Activated naive CD4-positive, alpha-beta T cell treated with anti-CD3 and anti-CD28 coated beads, Interleukin-2, amount 50 U/mL, for 24 hours (primary cell): ENCODE measurements around the gene SUCLG2.

ENCODE experiments used
- H3K27ac Mint-ChIP-seq: one replicate; pipeline ENCODE4 v1.8.0; 2021; ENCODE audit warnings: mild to moderate bottlenecking, mixed read lengths
- H3K27me3 Mint-ChIP-seq: one replicate; pipeline ENCODE4 v1.8.0; 2021; ENCODE audit warnings: mixed read lengths
- H3K36me3 Mint-ChIP-seq: one replicate; pipeline ENCODE4 v1.8.0; 2021; ENCODE audit warnings: mixed read lengths
- H3K4me1 Mint-ChIP-seq: one replicate; pipeline ENCODE4 v1.8.0; 2021; ENCODE audit warnings: mixed read lengths
- H3K4me3 Mint-ChIP-seq: one replicate; pipeline ENCODE4 v1.8.0; 2021; ENCODE audit warnings: mild to moderate bottlenecking, mixed read lengths
- H3K9me3 Mint-ChIP-seq: one replicate; pipeline ENCODE4 v1.8.0; 2021; ENCODE audit warnings: mixed read lengths

Gene SUCLG2

DNA sequence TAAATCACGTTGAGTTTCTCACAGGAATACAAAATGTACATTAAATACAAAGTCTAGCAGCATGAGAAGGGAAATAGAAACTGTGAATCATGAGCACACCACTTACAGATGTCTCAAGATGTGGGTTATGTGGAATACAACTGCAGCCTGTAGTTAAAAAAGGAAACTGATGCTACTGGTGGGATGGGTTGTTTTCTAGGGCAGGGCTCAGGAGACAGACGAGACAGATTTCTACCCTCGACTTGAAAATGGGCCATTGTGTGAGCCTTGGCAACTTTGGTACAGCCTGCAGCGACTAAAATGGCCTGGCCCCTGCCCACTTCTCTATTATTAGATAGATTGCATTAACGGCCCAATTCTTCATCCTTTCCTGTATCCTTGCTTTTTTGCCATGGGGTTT, 293.1 kb downstream of the SUCLG2 start:
- Mint-ChIP-seq H3K9me3 (no peaks in the 10 kb centered on the region), H3K27ac (no peak overlapping the region), H3K36me3 (peaks cover 5% of the 10 kb centered on the region), H3K4me3 (no peak overlapping the region), H3K4me1 (peaks cover 33% of the 10 kb centered on the region), H3K27me3 (no peaks in the 10 kb centered on the region)

DNA sequence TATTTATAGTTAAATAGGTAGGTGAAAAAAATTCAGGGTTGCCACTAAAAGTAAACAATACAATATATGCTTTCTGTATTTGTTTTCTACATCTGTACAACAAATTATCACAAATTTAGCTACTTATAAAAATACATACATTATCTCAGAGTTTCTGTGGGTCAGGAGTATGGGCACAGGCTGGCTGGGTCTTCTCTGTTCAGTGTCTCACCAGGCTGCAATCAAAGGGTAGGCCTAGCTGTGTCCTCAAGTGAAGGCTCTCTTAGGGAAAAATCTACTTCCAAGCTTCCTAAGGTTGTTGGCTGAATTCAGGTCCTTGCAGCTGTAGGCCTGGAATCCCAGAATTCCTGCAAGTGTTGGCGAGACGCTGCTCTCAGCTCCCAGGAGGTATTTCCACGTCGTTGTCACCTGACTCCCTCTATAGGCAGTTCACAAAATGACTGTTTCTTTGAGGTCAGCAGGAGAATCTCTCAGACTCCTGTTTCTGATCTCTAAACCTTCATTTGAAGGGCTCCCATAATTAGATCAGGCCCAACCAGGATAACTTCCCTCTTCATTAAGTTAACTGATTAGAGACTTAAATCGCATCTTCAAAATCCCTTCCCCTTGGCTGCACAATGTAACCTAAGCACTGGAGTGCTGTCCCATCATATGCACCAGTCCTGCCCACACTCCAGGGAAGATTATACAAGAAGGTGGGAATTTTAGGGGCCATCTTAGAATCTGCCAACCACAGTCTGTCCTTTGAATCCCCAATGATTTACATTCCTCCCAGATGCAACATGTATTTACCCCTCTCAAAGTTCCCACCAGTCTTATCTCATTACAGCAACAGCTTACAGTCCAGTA, 296.6 kb downstream of the SUCLG2 start:
- H3K4me3 Mint-ChIP-seq = no peak overlapping the region
- H3K9me3 Mint-ChIP-seq = no peaks in the 10 kb centered on the region
- no peaks in the 10 kb centered on the region for H3K27me3 Mint-ChIP-seq
- H3K4me1 Mint-ChIP-seq = peaks cover 23% of the 10 kb centered on the region
- H3K27ac Mint-ChIP-seq = no peak overlapping the region
- H3K36me3 Mint-ChIP-seq = peaks cover 4% of the 10 kb centered on the region

DNA sequence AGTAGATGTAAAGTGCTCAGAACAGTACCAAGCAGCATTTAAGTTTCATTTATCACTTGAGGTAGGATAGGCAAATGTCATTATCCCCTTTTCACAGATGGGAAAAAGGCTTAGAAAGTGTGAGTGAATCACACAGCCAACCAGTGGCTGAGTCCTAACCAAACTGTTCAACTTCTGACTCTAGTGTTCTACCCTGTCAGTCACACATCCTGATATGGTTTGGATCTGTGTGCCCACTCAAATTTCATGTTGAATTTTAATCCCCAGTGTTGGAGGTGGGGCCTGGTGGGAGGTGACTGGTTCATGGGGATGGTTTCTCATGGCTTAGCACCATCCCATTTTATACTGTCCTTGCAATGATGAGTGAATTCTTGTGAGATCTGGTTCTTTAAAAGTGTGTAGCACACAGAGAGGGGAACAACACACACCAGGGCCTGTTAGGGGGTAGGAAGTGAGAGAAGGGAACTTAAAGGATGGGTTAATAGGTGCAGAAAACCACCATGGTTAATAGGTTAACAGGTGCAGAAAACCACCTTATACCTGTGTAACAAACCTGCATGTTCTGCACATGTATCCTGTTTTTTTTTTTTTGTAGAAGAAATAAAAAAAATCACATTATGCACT, 304.7 kb downstream of the SUCLG2 start:
- Mint-ChIP-seq H3K36me3 (peaks cover 7% of the 10 kb centered on the region), H3K27me3 (peaks cover 2% of the 10 kb centered on the region), H3K27ac (peak overlapping the region; percentile 91), H3K9me3 (peaks cover 12% of the 10 kb centered on the region), H3K4me1 (peaks cover 15% of the 10 kb centered on the region), H3K4me3 (peak overlapping the region; percentile 53)

DNA sequence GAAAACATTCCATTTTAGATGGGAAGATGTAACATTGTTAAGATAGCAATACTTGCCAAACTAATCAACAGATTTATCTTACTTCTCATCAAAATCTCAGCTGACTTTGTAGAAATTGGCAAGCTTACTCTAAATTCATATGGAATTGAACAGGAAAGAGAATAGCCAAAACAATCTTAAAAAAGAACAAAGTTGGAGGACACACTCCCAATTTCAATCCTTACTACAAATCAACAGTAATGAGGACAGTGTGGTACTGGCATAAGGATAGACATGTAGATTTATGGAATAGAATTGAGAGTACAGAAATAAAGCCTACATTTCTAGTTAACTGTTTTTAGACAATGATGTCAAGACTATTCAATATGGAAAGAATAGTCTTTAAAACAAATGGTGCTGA, 308.3 kb downstream of the SUCLG2 start:
- H3K27ac Mint-ChIP-seq = no peak overlapping the region
- peaks cover 24% of the 10 kb centered on the region for H3K9me3 Mint-ChIP-seq
- peaks cover 15% of the 10 kb centered on the region for H3K4me1 Mint-ChIP-seq
- peaks cover 14% of the 10 kb centered on the region for H3K36me3 Mint-ChIP-seq
- H3K27me3 Mint-ChIP-seq = peaks cover 2% of the 10 kb centered on the region
- no peak overlapping the region for H3K4me3 Mint-ChIP-seq

DNA sequence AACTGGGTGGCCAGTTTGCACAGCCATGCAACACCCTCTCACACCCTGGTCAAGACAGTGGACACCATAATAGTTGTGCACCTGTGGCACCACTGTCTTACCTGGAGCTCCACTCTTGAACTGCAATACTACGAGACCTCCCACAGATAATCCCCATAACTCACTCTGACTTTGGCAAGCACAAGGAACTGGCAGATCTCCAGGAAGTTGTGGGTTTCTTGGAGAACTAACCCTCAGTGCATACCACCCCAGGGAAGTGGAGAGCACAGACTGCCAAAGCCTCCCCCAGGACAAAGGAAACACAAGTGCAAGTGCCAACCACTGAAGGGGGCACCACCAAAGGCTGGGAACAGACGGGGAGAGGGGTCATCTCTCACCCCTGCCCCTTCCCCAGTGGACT, 318.6 kb downstream of the SUCLG2 start:
- H3K9me3 Mint-ChIP-seq = peaks cover 15% of the 10 kb centered on the region
- H3K4me3 Mint-ChIP-seq = no peak overlapping the region
- H3K27ac Mint-ChIP-seq = peak overlapping the region; percentile 38
- peaks cover 13% of the 10 kb centered on the region for H3K36me3 Mint-ChIP-seq
- H3K27me3 Mint-ChIP-seq = no peaks in the 10 kb centered on the region
- peaks cover 5% of the 10 kb centered on the region for H3K4me1 Mint-ChIP-seq

DNA sequence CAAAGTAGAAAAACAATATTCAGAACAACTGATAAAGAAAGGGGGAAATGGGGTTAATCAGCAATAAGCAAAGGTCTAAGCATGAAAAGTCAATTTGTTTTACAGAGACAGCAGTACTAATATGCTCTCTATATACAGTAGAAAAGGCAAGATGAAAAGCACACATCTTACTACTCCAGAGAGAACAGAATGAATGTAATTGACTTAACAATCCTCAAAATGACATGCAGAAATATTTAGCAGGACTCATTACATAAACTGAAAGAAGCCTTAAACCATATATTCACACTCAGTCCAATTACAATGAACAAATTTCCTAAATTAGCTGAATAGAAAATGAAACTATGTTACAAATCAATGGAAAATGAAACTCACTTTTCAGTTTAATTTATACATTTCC, 319.8 kb downstream of the SUCLG2 start:
- no peaks in the 10 kb centered on the region for H3K27me3 Mint-ChIP-seq
- H3K4me1 Mint-ChIP-seq = peaks cover 7% of the 10 kb centered on the region
- H3K4me3 Mint-ChIP-seq = no peak overlapping the region
- peaks cover 13% of the 10 kb centered on the region for H3K36me3 Mint-ChIP-seq
- peaks cover 11% of the 10 kb centered on the region for H3K9me3 Mint-ChIP-seq
- no peak overlapping the region for H3K27ac Mint-ChIP-seq

DNA sequence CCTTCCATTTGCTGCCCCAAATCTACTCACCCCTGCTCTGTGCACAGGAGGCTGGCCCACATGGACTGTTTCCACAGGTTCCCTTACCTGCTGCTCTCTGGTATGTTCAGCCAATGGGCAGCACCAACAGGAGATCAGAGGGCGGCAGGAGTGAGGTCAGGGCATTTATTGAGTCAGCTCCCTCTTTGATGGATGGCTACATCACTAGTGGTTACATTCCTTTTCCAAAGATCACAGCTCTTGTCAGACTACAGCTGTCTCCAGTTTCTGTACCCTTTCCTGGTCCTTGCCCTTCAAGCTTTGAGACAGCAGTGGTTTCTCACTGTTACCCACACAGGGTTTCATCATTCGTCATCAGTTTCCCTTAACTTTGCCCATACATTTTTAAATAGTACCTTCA, 325.1 kb downstream of the SUCLG2 start:
- H3K4me3 Mint-ChIP-seq = no peak overlapping the region
- H3K36me3 Mint-ChIP-seq = peaks cover 5% of the 10 kb centered on the region
- no peaks in the 10 kb centered on the region for H3K27me3 Mint-ChIP-seq
- H3K4me1 Mint-ChIP-seq = peaks cover 6% of the 10 kb centered on the region
- H3K27ac Mint-ChIP-seq = no peak overlapping the region
- no peaks in the 10 kb centered on the region for H3K9me3 Mint-ChIP-seq

DNA sequence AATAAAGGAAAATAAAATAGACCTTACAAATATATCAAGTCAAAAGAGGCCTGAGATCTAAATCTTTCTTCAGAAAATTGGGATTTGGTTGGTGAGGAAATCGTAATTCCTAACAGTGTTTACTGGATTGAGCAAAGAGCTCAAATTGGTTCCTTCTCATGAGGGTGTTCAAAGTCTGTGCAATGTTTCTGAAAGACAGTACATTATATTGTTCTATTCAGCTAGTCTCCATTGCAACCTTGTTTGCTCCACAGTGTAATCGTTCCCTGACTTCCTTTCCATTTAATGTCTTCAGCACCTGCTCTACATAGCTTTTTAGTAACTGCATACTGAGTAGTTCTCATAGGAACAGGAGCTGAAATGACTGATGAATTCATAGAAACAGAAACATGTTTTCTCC, 326.8 kb downstream of the SUCLG2 start:
- Mint-ChIP-seq H3K4me1 (peaks cover 4% of the 10 kb centered on the region), H3K27me3 (no peaks in the 10 kb centered on the region), H3K36me3 (peaks cover 5% of the 10 kb centered on the region), H3K27ac (no peak overlapping the region), H3K9me3 (no peaks in the 10 kb centered on the region), H3K4me3 (no peak overlapping the region)

DNA sequence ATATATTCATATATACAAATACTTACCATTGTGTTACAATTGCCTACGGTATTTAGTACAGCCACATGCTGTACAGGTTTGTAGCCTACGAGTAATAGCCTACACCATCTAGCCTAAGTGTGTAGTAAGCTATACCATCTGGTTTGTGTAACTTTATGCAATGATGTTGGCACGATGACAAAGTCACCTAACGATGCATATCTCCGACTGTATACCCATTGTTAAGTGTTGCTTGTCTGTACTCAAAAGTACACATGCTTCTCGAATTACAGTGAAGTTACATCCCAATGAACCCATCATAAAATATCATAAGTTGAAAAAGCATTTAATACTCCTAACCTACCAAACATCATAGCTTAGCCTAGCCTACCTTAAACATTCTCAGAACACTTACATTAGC, 329.2 kb downstream of the SUCLG2 start:
- H3K4me3 Mint-ChIP-seq = no peak overlapping the region
- peaks cover 2% of the 10 kb centered on the region for H3K36me3 Mint-ChIP-seq
- H3K27ac Mint-ChIP-seq = no peak overlapping the region

More for the DNA sequence above, 329.2 kb downstream of the SUCLG2 start:
- peaks cover 4% of the 10 kb centered on the region for H3K4me1 Mint-ChIP-seq
- no peaks in the 10 kb centered on the region for H3K27me3 Mint-ChIP-seq
- H3K9me3 Mint-ChIP-seq = peaks cover 4% of the 10 kb centered on the region
